Measurements from ENCODE around the gene KBTBD3.

GRCh38 chr11:106070606-106071005 is 6.5 kb downstream of the KBTBD3 start:
- TF ChIP-seq EZH2 (IDR thresholded peaks at IDR 0.05; ENCODE audit: low read length, missing control alignments) (no peak), CTCF (conservative IDR thresholded peaks at IDR 0.05 in 1 of 2, IDR thresholded peaks at IDR 0.05 in 1 of 2; ENCODE audit: low read depth in 1 of 2, low read length in 2 of 2) (no peak)
